ENCODE results near the gene CPSF4L.

Gene CPSF4L

DNA sequence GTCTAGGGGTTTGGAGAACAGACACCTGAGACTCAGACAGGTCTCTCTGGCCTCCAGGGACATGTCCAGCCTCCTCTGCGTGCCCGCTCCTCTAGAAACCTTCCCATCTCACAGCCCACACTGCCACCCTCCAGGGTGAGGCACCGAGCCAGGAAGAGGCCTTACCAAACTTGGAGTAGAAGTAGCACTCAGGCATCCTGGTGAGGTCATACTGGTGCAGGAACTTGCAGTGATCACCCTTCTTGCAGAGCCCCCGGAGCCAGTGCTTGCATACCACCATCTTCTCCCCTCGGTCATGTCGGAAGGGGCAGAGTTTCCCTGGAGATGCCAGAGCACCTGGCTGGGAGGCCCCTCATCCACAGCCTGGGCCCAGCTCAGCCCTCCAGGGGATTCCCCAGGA lies 4.2 kb downstream of the CPSF4L start:
- no peak for TF ChIP-seq FOXP2 (optimal IDR thresholded peaks at IDR 0.05; ENCODE audit: control extremely low read depth, extremely low read length, insufficient read depth)
- no peak for TF ChIP-seq EZH2 (IDR thresholded peaks at IDR 0.05)
- TF ChIP-seq POLR2AphosphoS5 (IDR thresholded peaks at IDR 0.05; ENCODE audit: borderline replicate concordance, low read depth, low read length): no peak
- no peak for DNase-seq (ENCODE audit: low read depth, low spot score)
- no peaks in the 10 kb centered on the region for H3K36me3 ChIP-seq (ENCODE audit: insufficient read depth, low read length)
- H3K4me3 ChIP-seq: no peak overlapping the region
- no peak overlapping the region for H3K27ac ChIP-seq
- H3K9ac ChIP-seq (ENCODE audit: insufficient read length): no peak overlapping the region
- no peaks in the 10 kb centered on the region for H3K9me3 ChIP-seq (ENCODE audit: low read depth, low read length)

DNA sequence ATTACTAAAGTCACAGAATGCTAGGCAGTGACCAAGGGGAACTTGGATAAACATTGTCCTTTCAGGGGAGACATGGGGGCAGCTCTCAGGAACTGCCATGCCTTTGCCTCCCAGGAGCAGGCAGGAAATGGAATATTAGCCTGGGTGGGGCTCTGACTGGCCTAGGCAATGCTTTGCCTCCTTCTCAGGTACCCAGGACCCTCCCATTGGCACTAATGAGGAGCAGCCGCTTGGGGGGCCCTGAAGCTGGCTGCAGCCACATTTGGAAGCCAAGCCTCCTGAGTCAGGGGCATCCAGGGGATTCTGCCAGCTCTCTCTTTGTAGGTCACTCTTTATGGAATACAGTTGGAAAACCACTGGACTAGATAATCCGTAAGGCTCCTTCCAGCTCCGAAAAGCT lies 5.5 kb downstream of the CPSF4L start:
- Histone ChIP-seq H3K27ac (no peak overlapping the region), H3K9ac (ENCODE audit: insufficient read length) (no peak overlapping the region)
- DNase-seq (ENCODE audit: low read depth, low spot score): no peak

DNA sequence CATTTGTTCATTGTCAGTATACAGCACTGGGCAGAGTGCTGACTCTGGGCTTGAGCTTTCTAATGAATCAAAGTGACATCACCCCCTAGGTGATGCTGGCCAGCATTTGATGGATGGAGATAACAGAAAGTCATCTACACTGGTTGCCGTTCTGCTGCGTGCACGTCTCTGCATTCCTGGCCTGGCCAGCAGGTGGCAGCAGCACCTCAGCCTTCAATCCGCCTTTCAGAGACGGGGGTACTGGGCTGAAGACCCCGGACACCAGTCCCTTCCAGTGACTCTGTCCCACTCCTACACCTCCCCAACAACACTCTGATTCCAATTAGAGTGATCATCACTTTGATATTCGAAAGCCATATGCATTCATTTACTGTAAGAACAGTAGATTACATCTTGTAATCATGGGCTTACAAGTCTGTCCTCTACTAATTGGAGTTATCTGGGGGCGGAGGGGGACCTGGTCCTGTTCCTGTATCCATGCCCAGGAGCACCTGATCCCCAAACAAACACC lies 6.0 kb downstream of the CPSF4L start:
- H3K36me3 ChIP-seq (ENCODE audit: insufficient read depth, low read length): no peaks in the 10 kb centered on the region
- no peak overlapping the region for H3K4me3 ChIP-seq
- TF ChIP-seq EZH2 (IDR thresholded peaks at IDR 0.05) (no peak), FOXP2 (optimal IDR thresholded peaks at IDR 0.05; ENCODE audit: control extremely low read depth, extremely low read length, insufficient read depth) (no peak), POLR2AphosphoS5 (IDR thresholded peaks at IDR 0.05; ENCODE audit: borderline replicate concordance, low read depth, low read length) (no peak)
- no peak overlapping the region for H3K27ac ChIP-seq
- H3K9ac ChIP-seq (ENCODE audit: insufficient read length): no peak overlapping the region
- DNase-seq (ENCODE audit: low read depth, low spot score): no peak
- H3K9me3 ChIP-seq (ENCODE audit: low read depth, low read length): no peaks in the 10 kb centered on the region

More for the DNA sequence above, 5.5 kb downstream of the CPSF4L start:
- H3K9me3 ChIP-seq (ENCODE audit: low read depth, low read length): no peaks in the 10 kb centered on the region
- no peak overlapping the region for H3K4me3 ChIP-seq
- no peaks in the 10 kb centered on the region for H3K36me3 ChIP-seq (ENCODE audit: insufficient read depth, low read length)
- TF ChIP-seq POLR2AphosphoS5 (IDR thresholded peaks at IDR 0.05; ENCODE audit: borderline replicate concordance, low read depth, low read length) (no peak), EZH2 (IDR thresholded peaks at IDR 0.05) (no peak), FOXP2 (optimal IDR thresholded peaks at IDR 0.05; ENCODE audit: control extremely low read depth, extremely low read length, insufficient read depth) (no peak)

DNA sequence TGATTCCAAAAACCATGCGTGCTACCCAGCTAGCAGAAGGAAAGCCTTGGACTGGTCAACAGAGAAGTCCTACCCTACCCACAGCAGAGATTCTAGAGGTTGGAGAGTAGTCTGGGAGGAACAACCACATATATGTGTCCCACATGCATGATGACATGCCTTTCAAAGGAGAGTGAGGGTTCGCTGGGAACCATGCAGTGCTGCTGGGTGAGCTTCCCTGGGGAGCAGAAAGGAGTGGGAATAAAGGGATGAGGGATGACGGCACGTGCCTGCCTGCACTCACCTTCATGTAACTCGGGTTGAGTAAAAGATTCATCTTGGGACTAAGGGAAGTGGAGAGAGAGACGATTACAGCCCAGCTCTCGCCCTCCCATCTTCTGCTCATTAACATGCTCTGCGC lies 9.8 kb downstream of the CPSF4L start:
- Histone ChIP-seq H3K36me3 (ENCODE audit: insufficient read depth, low read length) (no peaks in the 10 kb centered on the region), H3K9ac (ENCODE audit: insufficient read length) (no peak overlapping the region), H3K4me3 (no peak overlapping the region), H3K9me3 (ENCODE audit: low read depth, low read length) (no peaks in the 10 kb centered on the region), H3K27ac (no peak overlapping the region)
- no peak for TF ChIP-seq EZH2 (IDR thresholded peaks at IDR 0.05)
- no peak for TF ChIP-seq FOXP2 (optimal IDR thresholded peaks at IDR 0.05; ENCODE audit: control extremely low read depth, extremely low read length, insufficient read depth)
- no peak for TF ChIP-seq POLR2AphosphoS5 (IDR thresholded peaks at IDR 0.05; ENCODE audit: borderline replicate concordance, low read depth, low read length)
- DNase-seq (ENCODE audit: low read depth, low spot score): no peak

DNA sequence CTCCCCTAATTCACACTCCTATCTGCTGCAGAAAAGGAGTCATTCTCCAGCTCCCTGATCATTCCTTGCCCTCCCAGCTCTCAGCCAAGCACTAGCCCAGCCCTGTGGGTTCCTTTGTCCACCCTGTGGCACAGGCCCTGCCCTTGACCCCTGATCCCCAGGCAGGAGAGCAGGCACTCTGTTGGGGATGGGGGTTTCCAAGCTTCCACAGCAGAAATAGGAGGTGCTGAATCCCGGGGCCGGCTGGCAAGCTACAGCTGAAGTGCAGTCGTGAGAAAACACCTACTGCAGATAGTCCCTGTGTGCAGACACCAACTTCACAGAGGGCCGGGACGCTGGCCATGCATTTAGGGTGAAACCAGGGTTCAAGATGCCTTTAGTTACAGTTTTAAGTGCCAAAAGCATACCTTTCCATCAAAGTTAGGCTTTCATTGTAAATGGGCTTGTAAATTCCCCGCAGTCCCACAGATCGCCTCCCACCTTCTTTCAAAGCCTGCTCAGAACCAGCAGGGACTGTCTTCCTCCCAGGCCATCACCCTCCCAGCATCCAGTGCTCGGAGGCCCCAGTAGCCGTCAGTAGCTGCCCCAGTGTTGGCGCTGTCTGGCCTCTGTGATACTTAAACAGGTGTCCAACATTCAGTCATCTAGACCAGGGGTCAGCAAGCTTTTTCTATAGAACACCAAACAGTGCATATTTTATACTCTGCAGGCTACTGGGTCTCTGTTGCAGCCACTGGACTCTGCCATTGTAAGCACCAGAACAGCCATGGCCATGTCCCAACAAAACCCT lies 10.6 kb downstream of the CPSF4L start:
- Histone ChIP-seq H3K36me3 (ENCODE audit: insufficient read depth, low read length) (no peaks in the 10 kb centered on the region), H3K4me3 (no peak overlapping the region), H3K9ac (ENCODE audit: insufficient read length) (no peak overlapping the region), H3K9me3 (ENCODE audit: low read depth, low read length) (no peaks in the 10 kb centered on the region), H3K27ac (no peak overlapping the region)
- no peak for TF ChIP-seq EZH2 (IDR thresholded peaks at IDR 0.05)
- no peak for TF ChIP-seq POLR2AphosphoS5 (IDR thresholded peaks at IDR 0.05; ENCODE audit: borderline replicate concordance, low read depth, low read length)
- no peak for TF ChIP-seq FOXP2 (optimal IDR thresholded peaks at IDR 0.05; ENCODE audit: control extremely low read depth, extremely low read length, insufficient read depth)
- DNase-seq (ENCODE audit: low read depth, low spot score): no peak

DNA sequence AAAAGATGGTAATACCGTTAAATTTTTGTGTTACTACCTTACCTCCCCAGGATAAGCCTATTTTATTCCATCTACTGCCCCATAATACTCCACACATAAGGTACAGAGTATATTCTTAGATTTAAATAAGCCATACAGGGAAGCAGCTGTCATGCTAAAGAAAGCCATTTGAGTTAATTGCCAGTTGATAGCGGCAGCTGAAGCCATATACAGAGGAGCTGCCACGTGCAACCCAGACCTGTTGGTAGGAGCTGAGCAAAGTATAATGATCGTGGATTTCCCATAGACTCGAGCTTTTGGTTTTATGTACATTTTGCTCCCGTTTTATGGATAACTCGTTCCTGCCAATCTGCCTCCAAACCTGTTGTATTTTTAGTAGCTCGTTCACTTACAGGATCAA lies 12.0 kb downstream of the CPSF4L start:
- TF ChIP-seq POLR2AphosphoS5 (IDR thresholded peaks at IDR 0.05; ENCODE audit: borderline replicate concordance, low read depth, low read length) (no peak), FOXP2 (optimal IDR thresholded peaks at IDR 0.05; ENCODE audit: control extremely low read depth, extremely low read length, insufficient read depth) (no peak), EZH2 (IDR thresholded peaks at IDR 0.05) (no peak)

DNA sequence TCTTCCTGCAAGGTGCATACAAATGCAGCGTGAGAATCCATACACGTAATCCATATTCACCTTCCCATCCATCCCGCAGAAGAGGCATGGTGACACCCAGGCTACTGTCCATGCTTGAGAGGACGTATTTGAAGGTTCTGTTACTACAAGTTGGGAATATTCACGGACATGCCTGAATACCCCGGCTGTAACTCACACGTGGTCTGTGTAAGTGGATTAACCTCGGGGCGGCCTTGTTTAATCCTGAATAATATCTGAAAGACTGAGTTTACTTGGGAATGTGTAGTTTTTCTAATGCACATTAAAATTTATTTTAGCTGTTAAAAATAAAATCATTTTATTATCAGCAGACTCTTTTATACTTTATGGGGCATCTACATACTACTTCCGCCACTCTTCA lies 13.1 kb downstream of the CPSF4L start:
- Histone ChIP-seq H3K36me3 (ENCODE audit: insufficient read depth, low read length) (no peaks in the 10 kb centered on the region; the same call in 1 of the 2 replicates), H3K9ac (ENCODE audit: insufficient read length) (no peak overlapping the region), H3K4me3 (no peak overlapping the region), H3K27ac (no peak overlapping the region), H3K9me3 (ENCODE audit: low read depth, low read length) (no peaks in the 10 kb centered on the region)
- no peak for TF ChIP-seq EZH2 (IDR thresholded peaks at IDR 0.05)
- no peak for TF ChIP-seq POLR2AphosphoS5 (IDR thresholded peaks at IDR 0.05; ENCODE audit: borderline replicate concordance, low read depth, low read length)
- TF ChIP-seq FOXP2 (optimal IDR thresholded peaks at IDR 0.05; ENCODE audit: control extremely low read depth, extremely low read length, insufficient read depth): no peak
- no peak for DNase-seq (ENCODE audit: low read depth, low spot score)

More for the DNA sequence above, 12.0 kb downstream of the CPSF4L start:
- Histone ChIP-seq H3K36me3 (ENCODE audit: insufficient read depth, low read length) (no peaks in the 10 kb centered on the region; the same call in 1 of the 2 replicates), H3K4me3 (no peak overlapping the region), H3K9ac (ENCODE audit: insufficient read length) (no peak overlapping the region), H3K27ac (no peak overlapping the region), H3K9me3 (ENCODE audit: low read depth, low read length) (no peaks in the 10 kb centered on the region)
- no peak for DNase-seq (ENCODE audit: low read depth, low spot score)

DNA sequence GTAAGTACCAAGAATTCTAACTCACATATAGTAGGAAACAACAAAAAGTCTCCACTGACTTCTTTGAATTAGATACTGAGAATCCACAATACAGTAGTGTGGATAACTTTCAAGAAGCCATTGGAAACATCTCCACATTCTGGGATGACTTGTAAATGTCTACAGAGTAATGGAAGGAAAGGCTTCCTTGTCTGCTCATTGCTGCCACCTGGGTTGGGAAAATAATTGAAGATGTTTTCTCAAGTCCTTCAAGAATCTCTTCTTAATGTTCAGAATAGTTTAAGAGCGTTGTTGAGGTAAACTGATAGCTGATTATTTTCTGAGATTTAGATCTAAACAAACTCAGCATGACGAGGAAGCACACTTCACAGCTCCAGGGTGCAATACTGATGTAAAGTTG lies 14.0 kb downstream of the CPSF4L start:
- DNase-seq (ENCODE audit: low read depth, low spot score): no peak
- no peak for TF ChIP-seq EZH2 (IDR thresholded peaks at IDR 0.05)
- TF ChIP-seq POLR2AphosphoS5 (IDR thresholded peaks at IDR 0.05; ENCODE audit: borderline replicate concordance, low read depth, low read length): no peak
- no peak for TF ChIP-seq FOXP2 (optimal IDR thresholded peaks at IDR 0.05; ENCODE audit: control extremely low read depth, extremely low read length, insufficient read depth)
- Histone ChIP-seq H3K9ac (ENCODE audit: insufficient read length) (no peak overlapping the region), H3K4me3 (no peak overlapping the region), H3K36me3 (ENCODE audit: insufficient read depth, low read length) (peaks cover 1% of the 10 kb centered on the region), H3K9me3 (ENCODE audit: low read depth, low read length) (no peaks in the 10 kb centered on the region), H3K27ac (no peak overlapping the region)

Data from SK-N-MC (cell line).